HepG2 (cell line): ENCODE measurements around the gene DLG4. TPM values are rescaled to one million over a fixed set of nuclear protein-coding genes. Genes with fewer than 3 reads are reported as not detected.

Experiments used
- BRF2 ChIP-seq: sonication (generic); formaldehyde crosslinking; IDR thresholded peaks from 2 replicates; pipeline ENCODE4 v1.8.1; 2022; ENCODE audit warnings: mild to moderate bottlenecking, missing genetic modification reagents
- GMEB1 ChIP-seq: sonication (generic); formaldehyde crosslinking; IDR thresholded peaks from 2 replicates; pipeline ENCODE4 v1.5.1; 2020; ENCODE audit warnings: missing genetic modification reagents, mild to moderate bottlenecking, borderline replicate concordance
- NFE2 ChIP-seq: sonication (generic); formaldehyde crosslinking; IDR thresholded peaks from 2 replicates; pipeline ENCODE4 v1.4.0; 2020; ENCODE audit warnings: missing genetic modification reagents
- SIN3B ChIP-seq: fragments of 150-350 bp; IDR thresholded peaks from 2 replicates; pipeline ENCODE4 v1.6.1; 2014; ENCODE audit warnings: low read length
- XBP1 ChIP-seq: sonication (generic); formaldehyde crosslinking; IDR thresholded peaks from 2 replicates; pipeline ENCODE4 v1.5.0; 2020; ENCODE audit warnings: missing genetic modification reagents
- ZBTB42 ChIP-seq: sonication (generic); formaldehyde crosslinking; IDR thresholded peaks from 2 replicates; pipeline ENCODE4 v1.5.0; 2020; ENCODE audit warnings: mild to moderate bottlenecking, missing genetic modification reagents
- ZNF10 ChIP-seq: sonication (generic); formaldehyde crosslinking; IDR thresholded peaks from 2 replicates; pipeline ENCODE4 v1.4.0; 2020; ENCODE audit warnings: mild to moderate bottlenecking, low read depth, missing genetic modification reagents, borderline replicate concordance
- polyA plus RNA-seq, 8 experiments: library from polyadenylated mRNA; depleted of rRNA in 3 of 8; stranded (reverse) in 7 of 8; unstranded in 1 of 8; fragments of >200 nt; fragmentation: Illumina TruSeq in 4 of 8; extraction: Trizol in 4 of 8; gene quantifications; 2 replicates each; pipeline versions ENCODE4 v1.2.1 to v1.2.3, GENCODE V29; 2011 to 2016; ENCODE audit warnings: low read depth in 4 of 8, missing spikeins in 1 of 8, mixed read lengths in 1 of 8; ENCODE audit not compliant: insufficient read depth in 1 of 8
- total RNA-seq, 5 experiments: library from RNA; depleted of rRNA; stranded (reverse); fragments of >200 nt; fragmentation: Illumina TruSeq; extraction: Trizol; gene quantifications; 2 replicates each; pipeline ENCODE4 v1.2.3, GENCODE V29; 2016; ENCODE audit warnings: low read depth in 1 of 5
- TF ChIP-seq, protein P1 (sequence below): sonication (generic); formaldehyde crosslinking; IDR thresholded peaks from 2 replicates; pipeline ENCODE4 v1.4.0; 2020; ENCODE audit warnings: mild to moderate bottlenecking, missing genetic modification reagents

The DLG4 gene
- total and polyA plus RNA-seq, 2 of the 13 experiments (the other 11 are each of a cell fraction or from before 2014, with no cell fraction given), result 0.71 to 4.3 TPM

GRCh38 chr17:7141824-7142223 is 77.8 kb downstream of the DLG4 start (continued):
- TF ChIP-seq NFE2 (CRISPR knock-in tag), result no peak
- no peak for TF ChIP-seq SIN3B
- TF ChIP-seq XBP1 (CRISPR knock-in tag), result no peak
- TF ChIP-seq BRF2, result no peak
- TF ChIP-seq, protein P1, sequence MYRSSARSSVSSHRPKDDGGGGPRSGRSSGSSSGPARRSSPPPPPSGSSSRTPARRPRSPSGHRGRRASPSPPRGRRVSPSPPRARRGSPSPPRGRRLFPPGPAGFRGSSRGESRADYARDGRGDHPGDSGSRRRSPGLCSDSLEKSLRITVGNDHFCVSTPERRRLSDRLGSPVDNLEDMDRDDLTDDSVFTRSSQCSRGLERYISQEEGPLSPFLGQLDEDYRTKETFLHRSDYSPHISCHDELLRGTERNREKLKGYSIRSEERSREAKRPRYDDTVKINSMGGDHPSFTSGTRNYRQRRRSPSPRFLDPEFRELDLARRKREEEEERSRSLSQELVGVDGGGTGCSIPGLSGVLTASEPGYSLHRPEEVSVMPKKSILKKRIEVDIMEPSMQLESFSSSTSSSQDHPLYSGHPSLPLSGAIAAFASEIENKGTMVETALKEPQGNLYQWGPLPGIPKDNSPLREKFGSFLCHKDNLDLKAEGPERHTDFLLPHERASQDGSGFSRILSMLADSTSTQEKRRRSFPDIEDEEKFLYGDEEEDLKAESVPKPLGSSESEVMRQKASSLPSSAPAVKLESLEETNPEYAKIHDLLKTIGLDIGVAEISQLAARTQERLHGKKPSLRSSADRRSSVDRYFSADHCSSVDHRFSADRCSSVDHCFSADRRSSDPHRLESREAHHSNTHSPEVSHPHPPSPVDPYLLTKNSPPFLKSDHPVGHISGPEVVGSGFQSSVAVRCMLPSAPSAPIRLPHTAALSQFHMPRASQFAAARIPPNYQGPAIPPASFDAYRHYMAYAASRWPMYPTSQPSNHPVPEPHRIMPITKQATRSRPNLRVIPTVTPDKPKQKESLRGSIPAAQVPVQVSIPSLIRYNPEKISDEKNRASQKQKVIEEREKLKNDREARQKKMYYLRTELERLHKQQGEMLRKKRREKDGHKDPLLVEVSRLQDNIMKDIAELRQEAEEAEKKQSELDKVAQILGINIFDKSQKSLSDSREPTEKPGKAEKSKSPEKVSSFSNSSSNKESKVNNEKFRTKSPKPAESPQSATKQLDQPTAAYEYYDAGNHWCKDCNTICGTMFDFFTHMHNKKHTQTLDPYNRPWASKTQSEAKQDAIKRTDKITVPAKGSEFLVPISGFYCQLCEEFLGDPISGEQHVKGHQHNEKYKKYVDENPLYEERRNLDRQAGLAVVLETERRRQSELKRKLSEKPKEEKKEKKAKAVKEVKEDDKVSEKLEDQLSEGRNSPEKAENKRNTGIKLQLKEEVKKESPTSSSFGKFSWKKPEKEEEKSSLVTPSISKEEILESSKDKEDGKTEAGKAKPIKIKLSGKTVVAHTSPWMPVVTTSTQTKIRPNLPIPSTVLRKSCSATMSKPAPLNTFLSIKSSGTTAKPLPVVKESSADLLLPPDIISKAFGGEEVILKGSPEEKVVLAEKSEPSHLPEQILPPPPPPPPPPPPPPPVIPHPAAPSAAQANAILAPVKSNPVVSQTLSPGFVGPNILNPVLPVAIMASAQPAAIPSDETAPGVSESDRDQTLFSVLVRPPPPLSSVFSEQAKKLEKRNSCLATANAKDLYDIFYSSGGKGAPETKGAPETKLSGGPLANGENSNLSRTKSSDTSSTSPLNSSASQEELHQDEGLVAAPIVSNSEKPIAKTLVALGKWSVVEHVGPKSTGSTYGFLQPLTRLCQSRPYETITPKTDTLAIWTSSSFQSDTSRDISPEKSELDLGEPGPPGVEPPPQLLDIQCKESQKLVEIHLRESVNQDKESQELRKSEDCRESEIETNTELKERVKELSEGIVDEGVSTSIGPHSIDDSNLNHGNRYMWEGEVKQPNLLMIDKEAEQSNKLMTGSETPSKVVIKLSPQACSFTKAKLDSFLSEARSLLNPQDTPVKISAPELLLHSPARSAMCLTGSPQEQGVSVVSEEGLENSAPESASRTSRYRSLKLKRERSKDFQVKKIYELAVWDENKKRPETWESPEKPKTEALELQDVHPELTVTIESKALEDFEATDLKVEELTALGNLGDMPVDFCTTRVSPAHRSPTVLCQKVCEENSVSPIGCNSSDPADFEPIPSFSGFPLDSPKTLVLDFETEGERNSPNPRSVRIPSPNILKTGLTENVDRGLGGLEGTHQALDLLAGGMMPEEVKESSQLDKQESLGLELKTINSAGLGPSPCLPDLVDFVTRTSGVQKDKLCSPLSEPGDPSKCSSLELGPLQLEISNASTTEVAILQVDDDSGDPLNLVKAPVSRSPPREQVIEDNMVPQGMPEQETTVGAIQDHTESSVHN (CRISPR knock-in tag), result no peak
- no peak for TF ChIP-seq ZBTB42
- no peak for TF ChIP-seq GMEB1 (CRISPR knock-in tag)
- no peak for TF ChIP-seq ZNF10 (CRISPR knock-in tag)
